GM20431 (cell line): Measurements from ENCODE around the gene ZNF710.

Experiments used
- in situ Hi-C: fragments of 300-500 bp; cut with MseI, MboI; formaldehyde crosslinking; loops from one replicate; pipeline ENCODE4 v1.15.0; 2020; ENCODE audit warnings: low sequenced_read_pairs; ENCODE audit not compliant: unreplicated experiment

Gene ZNF710

DNA sequence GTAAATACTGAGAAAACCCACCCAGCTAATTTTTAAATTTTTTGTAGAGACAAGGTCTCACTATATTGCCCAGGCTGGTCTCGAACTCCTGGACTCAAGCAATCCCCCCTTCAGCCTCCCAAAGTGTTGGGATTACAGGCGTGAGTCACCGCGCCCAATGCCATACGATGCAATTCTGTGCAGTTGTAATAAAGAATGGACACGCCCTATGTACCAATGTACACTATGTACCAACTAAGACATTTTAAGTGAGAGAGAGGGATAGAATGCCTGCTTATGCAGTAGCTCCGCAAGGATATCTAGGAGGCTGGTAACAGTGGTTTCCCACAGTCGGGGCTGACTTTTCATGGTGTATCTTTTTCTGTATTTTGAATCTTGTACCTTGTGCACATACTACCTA is 14.6 kb downstream of the ZNF710 start:
- in situ Hi-C loops, result no loop called here

DNA sequence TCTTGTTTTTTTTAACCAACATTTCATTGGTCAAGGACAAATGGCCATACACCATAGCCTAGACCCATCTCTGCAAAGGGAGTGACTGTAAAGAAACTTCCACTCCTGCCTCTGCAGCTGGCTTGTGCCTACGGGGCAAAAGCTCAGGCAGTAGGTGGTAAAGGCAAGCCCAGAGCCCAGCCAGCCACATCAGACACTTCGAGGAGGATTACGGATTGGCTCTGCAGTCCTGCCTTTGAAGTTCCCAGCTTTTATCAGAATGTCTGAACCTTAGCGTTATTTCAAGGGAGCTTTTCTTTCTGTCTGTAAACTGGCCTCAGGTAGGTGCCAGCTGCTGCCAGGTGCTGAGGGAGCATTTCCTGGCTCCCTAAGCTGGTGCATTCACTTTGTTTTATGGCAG is 15.6 kb downstream of the ZNF710 start:
- in situ Hi-C loops, result no loop called here

DNA sequence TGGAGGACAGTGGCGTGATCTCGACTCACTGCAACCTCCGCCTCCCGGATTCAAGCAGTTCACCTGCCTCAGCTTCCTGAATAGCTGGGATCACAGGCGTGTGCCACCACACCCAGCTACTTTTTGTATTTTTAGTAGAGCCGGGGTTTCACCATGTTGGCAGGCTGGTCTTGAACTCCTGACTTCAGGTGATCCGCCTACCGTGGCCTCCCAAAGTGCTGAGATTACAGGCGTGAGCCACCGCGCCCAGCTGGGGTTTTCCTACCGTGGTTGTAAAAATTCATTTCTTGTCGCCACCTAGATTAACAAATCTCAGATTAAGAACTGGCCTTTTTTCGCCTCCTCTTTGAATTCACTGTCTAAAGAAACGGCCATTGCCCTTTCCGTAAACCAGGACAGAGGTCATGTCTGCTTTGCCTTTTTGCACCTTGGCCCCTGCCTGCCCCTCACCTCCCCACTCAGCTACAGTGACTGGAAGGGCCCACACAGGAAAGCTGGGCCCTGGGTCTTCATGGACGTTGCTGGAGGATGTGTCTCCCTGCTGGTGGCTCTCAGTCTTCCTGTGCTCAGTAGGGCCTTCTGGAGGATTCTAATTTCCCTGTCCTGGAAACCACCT is 17.2 kb downstream of the ZNF710 start:
- in situ Hi-C loops, result no loop called here

DNA sequence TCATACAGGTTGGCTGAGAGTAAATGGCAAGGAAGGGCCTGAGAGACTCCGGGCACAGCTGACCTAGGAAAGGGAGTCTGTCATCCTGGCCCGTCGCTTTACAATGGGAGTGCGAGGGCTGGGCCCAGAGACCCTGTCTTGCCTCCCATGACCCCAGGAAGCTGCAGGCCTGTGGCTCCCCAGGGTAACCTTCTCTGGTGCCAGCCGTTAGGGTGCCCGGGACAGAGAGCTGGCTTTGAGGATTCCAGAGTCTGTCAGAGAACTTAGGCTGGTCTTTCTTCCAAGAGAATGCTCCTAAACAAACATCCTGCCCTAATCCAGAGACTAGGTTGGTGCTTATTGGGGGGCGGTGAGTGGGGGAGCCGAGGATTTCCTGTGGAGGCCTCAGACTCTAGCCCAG is 18.5 kb downstream of the ZNF710 start:
- in situ Hi-C loops, result no loop called here

DNA sequence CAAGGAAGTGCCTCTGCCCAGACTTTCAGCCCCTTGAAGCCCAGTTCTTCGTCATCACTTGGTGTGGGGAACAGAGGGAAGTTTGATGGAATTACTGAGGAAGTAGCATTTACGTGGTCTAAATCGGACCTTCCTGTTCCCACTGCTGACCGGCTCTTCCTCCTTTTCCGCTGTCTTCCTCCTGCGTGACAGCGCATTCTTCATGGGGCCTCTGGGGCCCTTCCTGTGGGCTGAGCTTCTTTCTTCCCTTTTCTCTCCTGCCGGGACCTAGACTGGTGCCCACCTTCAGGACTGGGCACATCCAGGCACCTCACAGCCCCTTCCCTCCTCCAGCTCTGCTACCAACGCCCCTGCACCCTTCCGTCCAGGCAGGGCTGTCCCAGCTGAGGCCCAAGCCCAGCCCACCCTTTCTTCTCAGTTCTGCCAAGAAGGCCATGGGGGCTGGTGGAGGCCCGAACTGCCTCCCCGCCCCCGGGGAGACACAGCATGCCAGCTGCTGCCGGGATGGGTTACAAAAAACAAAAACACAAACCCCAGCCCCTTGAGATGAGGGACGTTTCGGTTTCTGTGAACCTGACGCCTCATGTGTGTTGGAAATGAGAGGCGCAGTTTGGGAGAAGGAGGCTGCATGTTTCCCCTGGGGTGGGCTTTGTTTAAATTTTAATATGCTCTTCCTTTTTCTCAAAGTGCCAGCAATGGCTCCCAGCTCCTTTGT is 19.1 kb downstream of the ZNF710 start:
- in situ Hi-C loops, result no loop called here

DNA sequence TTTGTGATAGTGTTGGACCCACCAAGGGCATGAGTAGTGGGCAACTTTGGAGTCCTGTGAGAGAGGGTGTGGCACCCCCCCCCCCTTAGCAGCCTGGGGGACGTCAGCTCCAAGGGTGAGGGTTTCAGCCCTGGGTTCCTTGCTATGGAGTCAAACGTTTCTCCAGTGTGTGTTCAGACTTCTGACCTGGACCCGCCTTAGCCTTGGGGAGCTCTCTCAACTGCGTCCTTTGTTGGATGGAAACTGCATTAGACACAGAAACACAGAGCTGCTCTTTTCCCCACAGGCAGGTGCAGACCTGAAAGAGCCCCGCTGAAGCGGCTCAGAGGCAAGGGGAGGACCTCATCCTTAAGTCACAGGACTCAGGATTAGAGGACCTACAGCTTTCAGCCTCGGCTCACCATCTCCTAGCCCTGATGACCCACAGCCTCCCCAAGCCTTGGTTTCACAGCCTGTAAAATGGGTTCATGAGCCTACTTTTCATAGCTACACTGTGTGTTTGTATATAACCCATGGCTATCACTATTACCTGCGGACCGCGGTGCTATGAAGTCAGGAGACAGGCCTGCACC is 19.9 kb downstream of the ZNF710 start:
- in situ Hi-C loops, result no loop called here

DNA sequence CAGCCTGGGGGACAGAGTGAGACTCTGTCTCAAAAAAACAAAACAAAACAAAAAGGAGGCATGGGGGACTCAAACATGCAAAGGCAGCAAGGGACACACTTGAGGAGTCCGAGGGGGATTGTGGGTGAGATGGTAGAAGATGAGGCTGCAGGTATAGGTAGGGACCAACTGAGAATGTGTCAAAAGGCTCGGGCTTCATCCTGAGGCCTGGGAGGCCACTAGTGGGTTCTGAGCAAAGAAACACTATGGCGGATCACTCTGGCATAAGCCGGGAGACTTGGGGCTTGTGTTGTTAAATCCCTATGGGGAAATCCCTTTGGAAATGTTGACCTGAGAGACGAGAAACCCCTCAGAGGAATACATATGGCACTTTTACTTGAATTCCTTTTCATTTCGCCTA is 21.2 kb downstream of the ZNF710 start:
- in situ Hi-C loops, result no loop called here

DNA sequence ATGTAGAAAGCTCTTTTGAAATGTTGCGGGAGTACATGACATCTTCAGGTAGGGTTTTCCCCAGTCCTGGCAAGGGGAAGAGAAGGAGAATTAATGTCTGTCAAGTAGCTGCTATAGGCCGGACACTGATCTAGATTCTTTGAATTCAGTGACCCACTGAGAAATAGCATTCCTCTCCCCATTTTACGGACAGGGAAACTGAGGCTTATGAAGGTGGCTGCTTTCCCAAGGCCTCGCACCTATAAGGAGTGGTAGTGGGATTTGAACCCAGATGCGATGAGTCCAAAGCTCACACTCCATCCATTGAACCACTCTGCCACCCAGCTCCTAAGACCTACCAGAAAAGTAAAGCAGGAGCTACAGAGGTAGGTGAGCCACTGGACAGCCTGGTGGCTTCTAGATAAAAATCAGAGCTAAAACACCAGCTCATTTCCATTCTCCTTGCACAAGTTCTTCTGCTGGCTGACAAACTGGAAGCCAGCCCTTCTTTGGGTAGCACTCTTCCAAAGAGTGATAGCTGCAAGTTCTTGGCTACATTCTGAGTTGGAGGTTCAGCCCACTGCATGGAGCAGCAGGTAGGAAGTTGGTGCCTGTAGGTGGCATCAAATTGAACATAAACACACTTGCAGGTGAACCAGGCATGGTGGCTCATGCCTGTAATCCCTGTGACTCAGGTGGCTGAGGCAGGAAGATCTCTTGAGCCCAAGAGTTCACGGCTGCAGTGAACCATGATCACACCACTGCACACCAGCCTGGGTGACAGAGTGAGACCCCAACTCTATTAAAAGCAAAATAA is 22.0 kb downstream of the ZNF710 start:
- in situ Hi-C loops, result no loop called here

DNA sequence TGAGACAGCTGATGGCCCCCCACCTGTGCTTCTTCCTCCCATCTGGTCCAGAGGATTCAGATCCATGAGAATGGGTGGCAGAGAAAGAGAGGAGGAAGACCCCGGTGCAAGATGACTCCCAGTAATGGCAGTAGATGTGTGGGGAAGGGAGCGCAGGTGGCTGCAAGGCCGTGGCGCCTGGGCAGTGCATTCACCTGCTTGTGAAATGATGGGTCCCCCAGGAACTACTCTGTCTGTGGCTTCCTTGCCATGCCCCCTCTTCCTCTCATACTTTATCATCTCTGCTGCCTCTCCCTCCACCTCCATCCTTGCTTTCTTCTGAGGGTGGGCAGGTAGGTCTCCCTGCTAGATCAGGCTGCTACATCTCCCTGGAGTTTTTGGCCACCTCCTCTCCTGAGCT is 23.3 kb downstream of the ZNF710 start:
- in situ Hi-C loops, result no loop called here

DNA sequence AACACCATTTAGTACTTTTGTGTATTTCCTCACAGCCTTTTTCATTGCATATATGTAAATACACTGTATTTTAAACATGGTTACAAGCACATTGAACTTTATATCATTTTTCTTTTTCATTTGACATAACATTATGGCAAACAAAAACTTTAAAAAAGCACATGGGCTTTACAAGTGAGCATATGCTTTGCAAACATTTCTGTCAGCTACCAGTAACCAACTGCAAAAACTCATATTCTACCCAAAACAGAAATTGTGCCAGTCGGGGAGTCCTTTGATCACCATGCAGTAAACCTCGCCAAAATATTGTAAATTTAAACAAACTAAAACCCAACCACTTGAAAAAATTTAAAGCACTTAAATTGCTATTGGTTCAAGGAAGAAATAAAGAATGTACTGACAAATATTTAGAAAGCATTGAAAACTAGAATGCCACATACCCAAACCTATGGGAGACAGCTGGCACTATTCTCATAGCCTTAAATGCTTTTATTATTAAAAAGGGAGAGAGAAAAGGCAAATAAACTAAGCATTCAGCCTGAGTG is 24.4 kb downstream of the ZNF710 start:
- in situ Hi-C loops, result no loop called here

DNA sequence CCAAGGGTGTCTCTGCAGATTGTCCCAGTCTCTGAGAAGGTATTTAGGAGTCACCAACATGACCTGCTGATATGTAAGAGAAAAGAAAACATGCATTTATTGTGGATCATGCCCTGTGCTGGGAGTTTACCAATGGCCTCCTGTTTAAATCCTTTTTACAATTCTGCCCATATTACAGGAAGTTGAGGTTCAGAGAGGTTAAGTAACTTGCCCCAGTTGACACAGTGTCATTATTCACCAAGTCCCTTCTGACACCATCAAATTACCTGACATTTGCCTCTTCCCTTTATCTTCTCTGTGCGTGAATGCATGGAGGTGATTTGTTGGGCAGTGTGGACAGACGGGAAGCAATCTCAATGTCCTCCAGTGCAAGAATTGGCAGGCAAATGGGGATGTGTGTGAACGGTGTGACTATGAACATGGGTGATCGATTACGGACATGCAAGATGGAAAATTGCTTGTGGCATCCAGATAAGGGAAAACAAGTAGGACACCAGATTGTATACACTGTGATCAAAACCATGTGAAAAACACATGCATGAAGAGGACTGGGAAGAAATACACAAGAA is 27.3 kb downstream of the ZNF710 start:
- in situ Hi-C loops, result no loop called here

DNA sequence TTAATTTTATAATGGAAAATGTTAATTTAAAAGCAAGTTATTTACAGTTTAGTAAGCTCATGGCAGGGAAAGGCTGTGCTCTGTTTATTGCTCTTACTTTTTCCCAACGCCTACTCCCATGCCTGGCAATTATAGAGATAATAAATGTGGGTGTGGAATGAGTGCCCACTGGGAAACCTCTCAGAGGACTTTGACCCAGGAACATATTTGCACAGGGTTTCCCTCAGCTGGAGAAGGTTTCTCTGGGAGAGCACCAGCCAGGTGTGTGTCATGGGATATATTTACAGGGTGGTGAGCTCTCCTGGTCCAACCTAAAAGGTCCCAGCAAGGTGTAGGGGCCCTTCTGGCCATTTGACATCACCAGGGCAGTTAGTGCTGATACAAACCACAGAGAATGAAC is 27.9 kb downstream of the ZNF710 start:
- in situ Hi-C loops, result no loop called here

DNA sequence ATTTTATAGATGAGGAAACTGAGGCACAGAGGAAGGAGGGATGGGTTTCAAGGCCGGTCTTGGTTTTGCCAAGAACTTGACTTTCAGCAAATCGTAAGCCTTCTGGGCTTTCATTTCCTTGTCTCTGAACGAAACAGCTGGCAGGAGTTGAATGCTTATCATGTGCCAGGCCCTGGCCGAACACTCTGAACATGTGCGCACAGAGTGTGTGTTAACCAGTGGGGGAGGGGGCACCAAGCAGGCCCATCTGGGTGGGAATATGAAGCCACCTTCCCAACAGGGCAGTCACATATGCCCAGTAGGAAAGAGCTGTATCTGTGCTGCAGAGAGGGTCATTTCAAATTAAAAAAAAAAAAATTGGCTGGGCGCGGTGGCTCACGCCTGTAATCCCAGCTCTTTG is 29.3 kb downstream of the ZNF710 start:
- in situ Hi-C loops, result no loop called here

DNA sequence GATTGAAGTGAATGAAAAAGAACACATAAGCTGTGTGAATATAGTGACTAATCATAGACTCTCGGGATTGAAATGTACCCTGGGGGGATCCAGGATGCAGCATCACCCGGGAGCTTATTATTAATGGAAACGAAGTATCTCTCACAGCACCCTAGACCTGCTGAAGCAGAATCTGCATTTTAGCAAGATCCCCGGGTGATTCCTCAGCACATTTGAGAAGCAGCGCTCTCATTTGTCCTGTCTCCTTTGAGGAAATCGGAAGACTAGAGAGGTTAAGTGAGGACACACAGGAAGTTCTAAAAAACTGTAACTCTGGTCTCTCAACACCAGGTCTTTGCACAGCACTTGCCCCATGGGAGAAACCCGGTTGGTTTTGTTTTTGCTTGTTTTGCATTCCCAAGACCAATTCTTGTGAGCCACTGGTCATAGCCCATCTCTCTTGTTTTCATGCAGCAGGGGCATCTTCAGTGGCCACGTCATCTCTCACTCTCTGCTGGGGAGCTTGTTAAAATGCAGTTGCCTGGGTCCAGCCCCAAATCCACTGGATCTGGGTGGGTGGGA is 30.2 kb downstream of the ZNF710 start:
- in situ Hi-C loops, result no loop called here

DNA sequence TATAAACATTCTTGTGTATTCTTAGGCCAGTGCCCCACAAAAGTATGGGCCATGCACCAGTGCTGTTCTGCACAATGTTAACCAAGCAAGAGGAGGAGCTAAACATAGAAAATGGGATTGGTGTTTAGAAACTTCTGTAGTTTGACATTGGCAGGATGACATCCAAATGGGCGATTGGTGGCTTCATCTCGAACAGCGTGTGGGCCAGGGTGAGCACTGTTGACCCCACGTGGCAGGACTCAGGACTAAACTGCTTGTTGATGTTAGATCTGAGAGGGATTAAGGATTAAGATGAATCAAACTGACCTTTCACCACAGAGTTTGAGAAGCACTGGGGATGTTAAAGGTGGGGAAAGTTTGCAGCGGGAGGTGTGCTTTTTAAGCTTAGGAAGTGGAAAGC is 31.9 kb downstream of the ZNF710 start:
- in situ Hi-C loops, result no loop called here

DNA sequence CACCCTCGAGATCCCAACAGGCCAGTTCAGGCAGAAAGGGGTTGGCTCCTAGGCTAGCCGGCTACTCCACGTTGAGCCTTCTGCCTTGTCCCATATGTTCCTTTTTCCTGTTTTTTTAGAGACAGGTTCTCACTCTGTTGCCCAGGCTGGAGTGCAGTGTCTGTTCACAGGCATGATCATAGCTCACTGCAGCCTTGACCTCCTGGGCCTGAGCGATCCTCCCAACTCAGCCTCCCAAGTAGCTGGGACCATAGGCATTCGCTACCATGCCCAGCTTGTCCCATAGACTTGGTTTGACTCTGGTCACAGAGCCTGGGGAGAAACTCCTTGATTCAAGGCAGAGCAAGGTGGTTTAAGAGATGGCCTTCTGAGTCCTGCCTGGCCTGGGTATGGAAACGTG is 32.3 kb downstream of the ZNF710 start:
- in situ Hi-C loops, result no loop called here

DNA sequence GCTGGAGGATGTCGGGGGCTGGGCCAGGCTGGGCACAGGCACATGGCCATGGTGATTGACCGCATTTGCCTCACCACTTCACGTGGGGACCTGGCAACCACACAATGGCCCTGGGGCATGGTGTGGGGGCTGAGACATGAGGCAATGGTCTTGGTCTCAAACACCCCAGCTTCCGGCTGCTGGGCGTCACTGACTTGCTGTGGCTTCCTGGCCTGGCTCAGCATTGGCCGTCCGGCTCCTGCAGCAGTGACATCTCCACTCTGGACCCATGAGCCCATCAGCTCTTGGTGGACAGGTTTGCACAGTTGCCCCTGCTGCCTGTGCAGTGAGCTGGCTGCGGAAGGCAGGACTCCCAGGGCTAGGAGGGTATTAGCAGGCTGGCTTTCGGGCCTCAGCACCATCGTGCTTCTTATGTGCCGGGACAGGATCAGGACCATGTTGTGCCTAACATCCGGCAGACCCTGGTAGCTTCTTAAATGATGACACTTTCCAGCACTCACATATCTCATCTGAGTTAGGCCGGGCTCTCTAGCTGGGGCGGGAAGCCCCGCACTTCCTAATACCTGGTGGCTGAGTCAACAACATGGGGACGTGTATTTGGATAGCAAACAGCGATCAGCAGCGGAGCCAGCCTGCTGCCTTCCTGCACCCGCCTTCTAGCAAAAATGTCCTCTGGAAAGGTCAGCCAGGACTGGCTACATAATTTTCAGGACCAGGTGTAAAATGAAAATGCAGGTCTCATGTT is 34.1 kb downstream of the ZNF710 start:
- in situ Hi-C loops, result no loop called here

DNA sequence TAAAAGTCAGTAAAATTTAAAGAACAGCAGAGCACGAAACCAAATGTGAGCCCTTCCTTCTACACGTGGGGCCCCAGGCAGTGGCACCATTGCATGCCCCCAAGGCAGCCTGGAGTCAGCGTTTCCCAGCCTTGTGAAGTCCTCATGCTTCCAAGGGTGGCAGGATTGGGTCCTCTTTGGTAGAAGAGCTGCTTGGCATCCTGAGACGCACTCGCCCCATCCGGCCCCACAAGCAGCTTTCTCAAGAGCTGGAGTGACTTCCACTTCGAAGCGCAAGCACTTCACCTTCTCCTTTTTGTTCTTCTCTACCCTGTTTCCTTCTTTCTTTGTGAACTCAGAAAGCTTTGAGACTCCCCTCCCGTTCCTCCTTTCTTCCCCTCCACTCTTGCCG is 34.7 kb downstream of the ZNF710 start:
- in situ Hi-C loops, result no loop called here

DNA sequence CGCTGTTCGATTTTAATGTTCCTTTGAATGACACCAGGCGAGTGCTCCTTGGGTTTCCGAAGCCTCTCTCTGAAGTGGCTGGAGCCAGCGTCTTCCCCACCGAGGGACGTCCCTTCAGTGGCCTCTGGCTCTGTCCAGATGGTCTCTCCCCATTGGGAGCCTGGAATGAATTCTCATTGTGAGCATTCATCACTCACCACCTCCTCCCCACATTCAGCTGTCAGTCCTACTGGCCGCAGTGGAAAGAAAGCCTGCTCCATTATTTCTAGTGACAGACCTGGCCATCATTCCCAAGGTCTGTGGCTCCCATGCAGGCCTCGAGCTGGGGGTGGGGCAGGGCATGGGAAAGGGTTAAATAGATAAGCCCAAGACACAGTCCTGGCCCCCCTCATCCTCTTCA is 35.2 kb downstream of the ZNF710 start:
- in situ Hi-C loops, result no loop called here
